ENCODE measurements around the gene ZNF341. TPM values are rescaled to one million over a fixed set of nuclear protein-coding genes. Genes with fewer than 3 reads are reported as not detected.
"Not testable (repeated sequence)": the region's sequence is repeated elsewhere in the genome, so short reads cannot be mapped to it uniquely, and the experiment has no call there.

The ZNF341 gene
- total and polyA plus RNA-seq, 7 donors = 1.2 to 7.9 (median 2.5) TPM

- TF ChIP-seq POLR2AphosphoS5 (IDR thresholded peaks at IDR 0.05) (peak in 3 of 4 donors; percentile 37 to 56 (median 48)), CTCF (IDR thresholded peaks at IDR 0.05) (no peak)
- WGBS, 2 donors = 20 to 72% methylated on average over 11 of the region's 11 CpGs
- peaks cover 0 to 63% (median 62%) of the 10 kb centered on the region in 4 donors for H3K4me1 ChIP-seq
- no peaks in the 10 kb centered on the region for H3K9me3 ChIP-seq
- no peaks in the 10 kb centered on the region for H3K36me3 ChIP-seq
- peak; percentile 82 for DNase-seq
- intact Hi-C loops (cut with DNase I) = loop anchor here (2.0 kb wide), 2 partner anchors 58 to 180 kb away; no protein-coding TSS in a partner anchor
- no peaks in the 10 kb centered on the region for H3K27me3 ChIP-seq
- peak overlapping the region in 3 of 4 donors; percentile 88 to 89 (median 88) for H3K27ac ChIP-seq
- H3K4me3 ChIP-seq = no peak overlapping the region
These were observed 58.8 kb downstream of the ZNF341 start for GRCh38 chr20:33790566-33790965.

GRCh38 chr20:33791021-33791420 lies 59.2 kb downstream of the ZNF341 start:
- no peaks in the 10 kb centered on the region for H3K9me3 ChIP-seq
- no peaks in the 10 kb centered on the region for H3K36me3 ChIP-seq
- H3K27ac ChIP-seq = peak overlapping the region in 3 of 4 donors; percentile 88 to 89 (median 88)
- H3K4me1 ChIP-seq = peaks cover 0 to 63% (median 62%) of the 10 kb centered on the region in 4 donors
- no peaks in the 10 kb centered on the region for H3K27me3 ChIP-seq
- intact Hi-C loops (cut with DNase I) = loop anchor here (2.0 kb wide), 2 partner anchors 58 to 180 kb away; no protein-coding TSS in a partner anchor
- H3K4me3 ChIP-seq = no peak overlapping the region
- no peak for DNase-seq
- no peak for TF ChIP-seq CTCF (IDR thresholded peaks at IDR 0.05)
- WGBS, 2 donors = 86 to 96% methylated on average over 31 of the region's 31 CpGs

GRCh38 chr20:33791540-33791939 lies 59.7 kb downstream of the ZNF341 start:
- Histone ChIP-seq H3K4me3 (no peak overlapping the region), H3K4me1 (peaks cover 0 to 63% (median 62%) of the 10 kb centered on the region in 4 donors), H3K9me3 (no peaks in the 10 kb centered on the region), H3K27ac (peak overlapping the region in 3 of 4 donors; percentile 88 to 89 (median 88)), H3K36me3 (no peaks in the 10 kb centered on the region), H3K27me3 (no peaks in the 10 kb centered on the region)
- no peak for DNase-seq
- intact Hi-C loops (cut with DNase I) = loop anchor here (2.0 kb wide), 2 partner anchors 59 to 179 kb away; no protein-coding TSS in a partner anchor
- no peak for TF ChIP-seq POLR2AphosphoS5 (IDR thresholded peaks at IDR 0.05)
- no peak for TF ChIP-seq EP300 (IDR thresholded peaks at IDR 0.05)
- no peak for TF ChIP-seq CTCF (IDR thresholded peaks at IDR 0.05)
- WGBS, 2 donors = 86 to 89% methylated on average over 9 of the region's 9 CpGs

- DNase-seq = peak; percentile 82
- no peak for TF ChIP-seq POLR2A (IDR thresholded peaks at IDR 0.05)
- peak in 2 of 4 donors; percentile 26 to 41 for TF ChIP-seq POLR2AphosphoS5 (IDR thresholded peaks at IDR 0.05)
- TF ChIP-seq CTCF (IDR thresholded peaks at IDR 0.05) = peak; percentile 57 to 81 (median 76)
- no peaks in the 10 kb centered on the region for H3K27me3 ChIP-seq
These were observed 60.3 kb downstream of the ZNF341 start for GRCh38 chr20:33791959-33792597.

GRCh38 chr20:33792598-33792989 lies 60.8 kb downstream of the ZNF341 start:
- H3K9me3 ChIP-seq; H3K4me3 ChIP-seq; H3K27me3 ChIP-seq; H3K36me3 ChIP-seq; DNase-seq; intact Hi-C loops (cut with DNase I): not testable (repeated sequence)
- peak overlapping the region; percentile 36 to 88 (median 87) for H3K27ac ChIP-seq
- 64 to 71% methylated on average over 3 of the region's 3 CpGs for WGBS, 2 donors
- peaks cover 0 to 63% (median 62%) of the 10 kb centered on the region in 4 donors for H3K4me1 ChIP-seq

More at GRCh38 chr20:33791959-33792597, 60.3 kb downstream of the ZNF341 start:
- no peaks in the 10 kb centered on the region for H3K36me3 ChIP-seq
- H3K4me1 ChIP-seq = peaks cover 0 to 63% (median 62%) of the 10 kb centered on the region in 4 donors
- 37 to 74% methylated on average over 13 of the region's 13 CpGs for WGBS, 2 donors
- no peaks in the 10 kb centered on the region for H3K9me3 ChIP-seq
- H3K27ac ChIP-seq = peak overlapping the region in 3 of 4 donors; percentile 88 to 89 (median 88)
- no peak overlapping the region for H3K4me3 ChIP-seq
- intact Hi-C loops (cut with DNase I) = loop anchor here (2.0 kb wide), 2 partner anchors 59 to 179 kb away; no protein-coding TSS in a partner anchor

Data from sigmoid colon (tissue), 7 donors.